Neural crest cell (in vitro differentiated cells): ENCODE data around the gene ZCCHC2. TPM values are rescaled to one million over a fixed set of nuclear protein-coding genes. Genes with fewer than 3 reads are reported as not detected.
A peak's percentile ranks its signal among the peaks of the same experiment; 100 is the strongest.

Experiments
- DNase-seq: peaks from one replicate; pipeline ENCODE4 v3.0.0; 2021; ENCODE audit warnings: low read depth, mixed read lengths, low spot score
- H3K27ac Mint-ChIP-seq: one replicate; pipeline ENCODE4 v1.8.0; 2021; ENCODE audit warnings: mild to moderate bottlenecking, mixed read lengths; ENCODE audit not compliant: unreplicated experiment
- H3K27me3 Mint-ChIP-seq: 2 replicates; pipeline ENCODE4 v1.8.0; 2021; ENCODE audit warnings: low read depth, mild to moderate bottlenecking, mixed read lengths
- H3K36me3 Mint-ChIP-seq: 2 replicates; pipeline ENCODE4 v1.8.0; 2021; ENCODE audit warnings: low read depth, mild to moderate bottlenecking, mixed read lengths
- H3K4me1 Mint-ChIP-seq: 2 replicates; pipeline ENCODE4 v1.8.0; 2021; ENCODE audit warnings: mixed read lengths
- H3K4me3 Mint-ChIP-seq: one replicate; pipeline ENCODE4 v1.8.0; 2021; ENCODE audit warnings: mild to moderate bottlenecking, mixed read lengths
- H3K9me3 Mint-ChIP-seq: 2 replicates; pipeline ENCODE4 v1.8.0; 2021; ENCODE audit warnings: mixed read lengths
- total RNA-seq: library from RNA; stranded (reverse); gene quantifications from 2 replicates; pipeline ENCODE4 v1.2.1, GENCODE V29; 2021
- TF ChIP-seq, protein P1 (sequence below): fragments of 200-600 bp; sonication (generic); conservative IDR thresholded peaks from 2 replicates; pipeline ENCODE4 v1.5.0; 2021; ENCODE audit warnings: antibody characterized with exemption, mild to moderate bottlenecking

Gene ZCCHC2
- total RNA-seq, 1 donor from 2014 or later = 14.7 TPM

DNA sequence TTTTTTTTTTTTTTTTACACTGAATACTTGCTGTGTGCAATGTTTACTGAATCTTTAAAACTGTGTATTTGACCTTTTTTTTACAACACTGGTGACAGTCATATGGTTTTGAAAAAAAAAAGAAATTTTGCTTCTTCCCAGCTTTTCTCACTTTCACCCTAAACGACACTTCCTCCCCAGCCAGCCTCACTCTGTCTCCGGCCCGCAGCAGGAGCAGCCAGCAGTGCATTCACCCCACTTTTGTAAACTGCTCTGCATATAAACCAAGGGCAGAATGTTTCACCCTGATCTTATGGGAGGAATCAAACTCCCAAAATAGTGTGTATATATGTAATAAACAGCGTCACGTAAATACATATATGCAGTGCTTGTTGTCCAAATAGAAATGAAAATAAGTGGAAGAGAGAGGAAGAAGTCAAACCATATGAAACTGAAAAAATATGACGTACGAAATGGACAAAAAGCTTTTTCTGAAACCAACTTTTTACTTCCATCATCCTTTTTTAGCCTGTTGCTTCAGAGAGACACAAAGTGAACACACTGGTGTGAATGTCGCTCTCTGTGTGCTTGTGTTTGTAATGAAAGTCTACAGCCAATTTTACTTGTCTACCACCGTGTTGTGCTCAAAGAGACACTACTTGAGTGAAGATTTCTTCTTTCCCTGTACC lies 54.2 kb downstream of the ZCCHC2 start:
- no peaks in the 10 kb centered on the region for H3K27me3 Mint-ChIP-seq
- H3K4me1 Mint-ChIP-seq = peaks cover 3% of the 10 kb centered on the region
- H3K27ac Mint-ChIP-seq = no peak overlapping the region
- H3K4me3 Mint-ChIP-seq = no peak overlapping the region
- H3K9me3 Mint-ChIP-seq = no peaks in the 10 kb centered on the region
- H3K36me3 Mint-ChIP-seq = peaks cover 21% of the 10 kb centered on the region
- no peak for DNase-seq
- TF ChIP-seq, protein P1, sequence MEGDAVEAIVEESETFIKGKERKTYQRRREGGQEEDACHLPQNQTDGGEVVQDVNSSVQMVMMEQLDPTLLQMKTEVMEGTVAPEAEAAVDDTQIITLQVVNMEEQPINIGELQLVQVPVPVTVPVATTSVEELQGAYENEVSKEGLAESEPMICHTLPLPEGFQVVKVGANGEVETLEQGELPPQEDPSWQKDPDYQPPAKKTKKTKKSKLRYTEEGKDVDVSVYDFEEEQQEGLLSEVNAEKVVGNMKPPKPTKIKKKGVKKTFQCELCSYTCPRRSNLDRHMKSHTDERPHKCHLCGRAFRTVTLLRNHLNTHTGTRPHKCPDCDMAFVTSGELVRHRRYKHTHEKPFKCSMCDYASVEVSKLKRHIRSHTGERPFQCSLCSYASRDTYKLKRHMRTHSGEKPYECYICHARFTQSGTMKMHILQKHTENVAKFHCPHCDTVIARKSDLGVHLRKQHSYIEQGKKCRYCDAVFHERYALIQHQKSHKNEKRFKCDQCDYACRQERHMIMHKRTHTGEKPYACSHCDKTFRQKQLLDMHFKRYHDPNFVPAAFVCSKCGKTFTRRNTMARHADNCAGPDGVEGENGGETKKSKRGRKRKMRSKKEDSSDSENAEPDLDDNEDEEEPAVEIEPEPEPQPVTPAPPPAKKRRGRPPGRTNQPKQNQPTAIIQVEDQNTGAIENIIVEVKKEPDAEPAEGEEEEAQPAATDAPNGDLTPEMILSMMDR = no peak

DNA sequence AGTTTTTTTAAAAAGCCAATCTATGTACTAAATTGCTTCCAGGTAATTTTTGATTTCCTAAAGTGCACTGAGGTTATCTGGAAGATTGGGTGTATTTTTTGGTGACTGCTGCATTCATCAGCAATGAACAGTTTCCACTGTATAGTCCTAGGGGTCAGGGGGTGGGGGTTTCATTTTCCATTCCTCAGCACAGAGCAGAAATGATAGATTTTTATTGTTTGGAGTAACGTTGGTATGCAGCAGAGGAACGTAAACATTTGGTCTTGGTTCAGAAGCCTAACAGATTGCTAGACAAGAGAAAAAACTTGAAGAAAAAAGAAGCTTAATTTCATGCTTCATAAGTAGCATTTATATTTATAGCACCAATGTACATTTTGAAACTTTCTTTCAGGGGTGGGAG lies 54.9 kb downstream of the ZCCHC2 start:
- Mint-ChIP-seq H3K27ac (no peak overlapping the region), H3K4me1 (peaks cover 3% of the 10 kb centered on the region), H3K4me3 (no peak overlapping the region), H3K27me3 (no peaks in the 10 kb centered on the region), H3K36me3 (peaks cover 19% of the 10 kb centered on the region), H3K9me3 (no peaks in the 10 kb centered on the region)
- TF ChIP-seq, protein P1 = no peak
- DNase-seq = no peak

DNA sequence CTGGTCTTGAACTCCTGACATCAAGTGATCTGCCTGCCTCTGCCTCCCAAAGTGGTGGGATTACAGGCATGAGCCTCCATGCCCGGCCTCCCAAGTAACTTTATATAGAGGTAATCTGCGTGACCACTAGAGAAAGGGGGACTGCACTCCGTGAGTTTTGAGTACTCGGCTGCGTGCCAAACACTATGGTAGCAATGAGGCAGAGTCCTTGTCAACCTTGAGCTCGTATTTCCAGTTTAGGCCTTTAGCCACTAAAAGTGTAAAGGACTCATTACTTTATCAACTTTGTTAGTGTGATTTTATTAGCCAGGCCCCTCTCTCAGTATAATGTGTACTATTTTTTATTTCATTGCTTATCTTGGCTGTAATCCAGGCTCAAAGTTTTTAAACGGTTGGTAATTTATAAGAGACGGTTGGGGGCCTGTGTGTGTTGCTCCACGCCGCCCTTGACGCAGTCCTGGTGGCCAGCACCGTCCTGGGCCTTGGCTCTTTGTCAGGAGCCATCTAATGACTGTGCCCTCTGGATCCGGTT lies 56.2 kb downstream of the ZCCHC2 start:
- H3K27ac Mint-ChIP-seq = no peak overlapping the region
- TF ChIP-seq, protein P1 = no peak
- H3K36me3 Mint-ChIP-seq = peaks cover 19% of the 10 kb centered on the region
- H3K4me3 Mint-ChIP-seq = no peak overlapping the region
- no peak for DNase-seq
- H3K9me3 Mint-ChIP-seq = no peaks in the 10 kb centered on the region
- no peaks in the 10 kb centered on the region for H3K27me3 Mint-ChIP-seq
- peaks cover 4% of the 10 kb centered on the region for H3K4me1 Mint-ChIP-seq

DNA sequence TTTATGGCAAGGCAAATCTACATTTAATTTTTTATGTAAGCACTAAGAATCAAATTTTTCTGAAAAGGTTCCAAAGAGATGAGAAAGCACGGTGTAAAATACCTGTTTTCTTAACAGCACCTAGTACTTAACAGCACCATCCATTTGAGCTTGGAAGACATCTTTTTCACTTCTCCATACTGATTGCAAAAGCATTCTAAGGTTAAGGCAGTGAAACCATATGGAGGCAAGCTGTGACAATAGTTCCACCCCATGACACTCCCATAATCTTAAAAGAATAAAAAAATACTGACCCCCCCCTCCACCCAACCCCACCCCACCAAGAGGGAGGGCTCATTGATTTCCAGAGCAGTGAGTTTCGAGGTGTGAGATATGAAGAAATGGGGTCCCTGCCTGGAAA lies 60.6 kb downstream of the ZCCHC2 start:
- Mint-ChIP-seq H3K27me3 (no peaks in the 10 kb centered on the region), H3K4me1 (peaks cover 18% of the 10 kb centered on the region), H3K27ac (no peak overlapping the region), H3K9me3 (no peaks in the 10 kb centered on the region), H3K36me3 (peaks cover 7% of the 10 kb centered on the region), H3K4me3 (no peak overlapping the region)
- no peak for DNase-seq
- TF ChIP-seq, protein P1 = no peak

DNA sequence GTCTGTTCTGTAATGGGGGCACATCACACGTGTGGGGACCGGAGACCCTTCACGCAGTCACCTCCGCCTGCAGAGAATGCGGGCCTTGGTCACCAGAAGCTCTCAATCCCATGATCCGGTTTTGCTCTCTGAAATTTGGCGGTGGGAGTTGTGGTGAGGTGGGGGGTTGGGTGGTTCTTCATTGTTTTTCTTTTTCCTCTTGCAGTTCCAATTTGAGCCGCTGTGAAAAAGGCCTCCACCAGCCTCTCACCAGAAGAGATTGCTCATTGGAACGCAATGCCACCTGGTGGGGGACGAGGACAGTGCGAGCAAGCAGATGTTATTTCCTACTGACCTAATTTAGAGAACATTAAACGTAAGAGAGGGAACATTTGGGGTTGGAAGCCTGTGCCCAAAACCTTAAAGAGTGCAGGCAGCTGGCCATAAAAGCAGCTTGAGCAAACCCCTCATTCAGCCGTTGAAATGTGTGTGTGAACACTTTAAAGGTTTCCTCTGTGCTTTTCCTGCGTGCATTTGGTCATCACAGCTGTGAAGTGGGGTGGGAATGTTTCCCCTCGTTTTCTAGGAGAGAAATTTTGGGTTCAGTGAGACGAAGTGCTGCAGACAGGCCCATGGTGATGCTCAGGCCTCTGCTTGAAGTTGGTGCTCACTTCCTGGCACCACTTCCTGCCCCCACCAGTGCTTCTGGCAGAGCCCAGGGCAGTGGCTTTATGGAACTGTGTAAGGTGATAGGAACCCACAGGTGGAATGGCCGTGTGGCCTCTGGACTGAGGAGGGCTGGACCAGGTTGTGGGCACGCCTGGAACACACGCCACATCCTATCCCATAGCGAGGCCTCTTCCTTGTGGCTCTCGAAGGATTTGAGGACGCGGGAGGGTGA lies 61.7 kb downstream of the ZCCHC2 start:
- DNase-seq = peak; percentile 87
- TF ChIP-seq, protein P1 = peak; percentile 95
- Mint-ChIP-seq H3K4me1 (peaks cover 18% of the 10 kb centered on the region), H3K27me3 (no peaks in the 10 kb centered on the region), H3K9me3 (no peaks in the 10 kb centered on the region), H3K4me3 (no peak overlapping the region), H3K27ac (peak overlapping the region; percentile 1), H3K36me3 (peaks cover 7% of the 10 kb centered on the region)
